GM12878 (cell line): ENCODE results near the gene CD70. TPM values are rescaled to one million over a fixed set of nuclear protein-coding genes. Genes with fewer than 3 reads are reported as not detected.

Experiments
- CEBPZ ChIP-seq: fragments of 150-350 bp; IDR thresholded peaks from 2 replicates; pipeline ENCODE4 v1.6.1; 2016; ENCODE audit warnings: low read depth, low read length
- polyA plus RNA-seq, 11 experiments: library from polyadenylated mRNA; depleted of rRNA in 4 of 11; unstranded in 6 of 11; stranded (reverse) in 5 of 11; fragments of >200 nt; fragmentation: Nextera tagmentation in 4 of 11; fragmentation: Illumina TruSeq in 1 of 11; extraction: Ambion mirVana in 4 of 11; extraction: Trizol in 1 of 11; gene quantifications; 1 replicate in 1 of 11; 2 replicates in 10 of 11; pipeline versions ENCODE4 v1.2.1 to v1.2.3, GENCODE V29; 2011 to 2016; ENCODE audit warnings: inconsistent platforms in 2 of 11, missing spikeins in 2 of 11, low read depth in 1 of 11
- total RNA-seq, 4 experiments: library from RNA; depleted of rRNA in 3 of 4; stranded (reverse); fragments of >200 nt in 3 of 4; fragmentation: Illumina TruSeq in 1 of 4; extraction: Trizol in 1 of 4; gene quantifications; 2 replicates each; pipeline versions ENCODE4 v1.2.1 to v1.2.3, GENCODE V29; 2013 to 2021
- TF ChIP-seq, protein P1 (sequence below): fragments of 450-650 bp; IDR thresholded peaks from 2 replicates; pipeline ENCODE4 v1.6.1; 2017; ENCODE audit warnings: mild to moderate bottlenecking, moderate library complexity
- TF ChIP-seq, protein P2 (sequence below): IDR thresholded peaks from 2 replicates; pipeline ENCODE4 v1.6.1; 2011; ENCODE audit warnings: low read depth, mild to moderate bottlenecking, low read length, moderate library complexity, borderline replicate concordance; ENCODE audit errors: extremely low read depth

CD70 gene
- total and polyA plus RNA-seq, 10 of the 15 experiments (the other 5 are each of a cell fraction or from before 2014, with no cell fraction given) = 16.4 to 441 (median 265) TPM

DNA sequence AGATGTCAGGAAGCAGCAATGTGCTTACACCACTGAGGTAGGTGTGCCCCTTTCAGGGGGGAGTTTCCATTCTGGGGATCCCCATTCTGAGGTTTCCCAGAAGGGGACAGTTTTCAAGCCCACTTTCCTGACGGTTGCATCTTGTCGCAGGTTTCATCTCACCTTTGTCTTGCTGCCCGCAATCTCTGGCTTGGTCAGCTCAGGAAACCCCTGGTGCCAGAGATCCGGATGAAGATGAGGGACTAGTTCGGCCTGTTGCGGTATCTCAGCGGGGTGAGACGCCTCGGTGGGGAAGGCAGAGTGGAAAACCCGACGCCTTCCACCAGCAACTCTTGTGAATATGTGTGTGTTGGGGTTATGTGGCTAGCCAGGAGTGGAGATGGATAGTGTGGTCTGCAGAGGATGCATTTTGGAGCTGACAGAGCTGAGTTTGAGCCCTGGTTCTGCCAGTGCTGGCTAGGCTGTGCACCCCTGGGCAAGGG, 47.0 kb downstream of the CD70 start (continued):
- TF ChIP-seq CEBPZ = no peak
- TF ChIP-seq, protein P1, sequence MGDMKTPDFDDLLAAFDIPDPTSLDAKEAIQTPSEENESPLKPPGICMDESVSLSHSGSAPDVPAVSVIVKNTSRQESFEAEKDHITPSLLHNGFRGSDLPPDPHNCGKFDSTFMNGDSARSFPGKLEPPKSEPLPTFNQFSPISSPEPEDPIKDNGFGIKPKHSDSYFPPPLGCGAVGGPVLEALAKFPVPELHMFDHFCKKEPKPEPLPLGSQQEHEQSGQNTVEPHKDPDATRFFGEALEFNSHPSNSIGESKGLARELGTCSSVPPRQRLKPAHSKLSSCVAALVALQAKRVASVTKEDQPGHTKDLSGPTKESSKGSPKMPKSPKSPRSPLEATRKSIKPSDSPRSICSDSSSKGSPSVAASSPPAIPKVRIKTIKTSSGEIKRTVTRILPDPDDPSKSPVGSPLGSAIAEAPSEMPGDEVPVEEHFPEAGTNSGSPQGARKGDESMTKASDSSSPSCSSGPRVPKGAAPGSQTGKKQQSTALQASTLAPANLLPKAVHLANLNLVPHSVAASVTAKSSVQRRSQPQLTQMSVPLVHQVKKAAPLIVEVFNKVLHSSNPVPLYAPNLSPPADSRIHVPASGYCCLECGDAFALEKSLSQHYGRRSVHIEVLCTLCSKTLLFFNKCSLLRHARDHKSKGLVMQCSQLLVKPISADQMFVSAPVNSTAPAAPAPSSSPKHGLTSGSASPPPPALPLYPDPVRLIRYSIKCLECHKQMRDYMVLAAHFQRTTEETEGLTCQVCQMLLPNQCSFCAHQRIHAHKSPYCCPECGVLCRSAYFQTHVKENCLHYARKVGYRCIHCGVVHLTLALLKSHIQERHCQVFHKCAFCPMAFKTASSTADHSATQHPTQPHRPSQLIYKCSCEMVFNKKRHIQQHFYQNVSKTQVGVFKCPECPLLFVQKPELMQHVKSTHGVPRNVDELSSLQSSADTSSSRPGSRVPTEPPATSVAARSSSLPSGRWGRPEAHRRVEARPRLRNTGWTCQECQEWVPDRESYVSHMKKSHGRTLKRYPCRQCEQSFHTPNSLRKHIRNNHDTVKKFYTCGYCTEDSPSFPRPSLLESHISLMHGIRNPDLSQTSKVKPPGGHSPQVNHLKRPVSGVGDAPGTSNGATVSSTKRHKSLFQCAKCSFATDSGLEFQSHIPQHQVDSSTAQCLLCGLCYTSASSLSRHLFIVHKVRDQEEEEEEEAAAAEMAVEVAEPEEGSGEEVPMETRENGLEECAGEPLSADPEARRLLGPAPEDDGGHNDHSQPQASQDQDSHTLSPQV = no peak
- TF ChIP-seq, protein P2, sequence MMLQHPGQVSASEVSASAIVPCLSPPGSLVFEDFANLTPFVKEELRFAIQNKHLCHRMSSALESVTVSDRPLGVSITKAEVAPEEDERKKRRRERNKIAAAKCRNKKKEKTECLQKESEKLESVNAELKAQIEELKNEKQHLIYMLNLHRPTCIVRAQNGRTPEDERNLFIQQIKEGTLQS = no peak
- TF ChIP-seq, all 136 proteins: peak for 36
